Peyer's patch (tissue), 4 donors: ENCODE data around the gene SVIP. TPM values are rescaled to one million over a fixed set of nuclear protein-coding genes. Genes with fewer than 3 reads are reported as not detected.
A peak's percentile ranks its signal among the peaks of the same experiment; 100 is the strongest.

Experiments
- DNase-seq, 3 donors: peaks; one replicate each; pipeline ENCODE4 v3.0.0-alpha.2; 2017 to 2019
- H3K27ac ChIP-seq, 4 donors: fragments of 200-600 bp; sonication (generic); one replicate each; pipeline ENCODE4 v1.5.1; 2016 to 2019
- H3K27me3 ChIP-seq, 2 donors: fragments of 200-600 bp; sonication (generic); one replicate each; pipeline ENCODE4 v1.5.1; 2019
- H3K36me3 ChIP-seq, 3 donors: fragments of 200-600 bp; sonication (generic); one replicate each; pipeline ENCODE4 v1.5.1; 2016 to 2019
- H3K4me1 ChIP-seq, 4 donors: fragments of 200-600 bp; sonication (generic); one replicate each; pipeline ENCODE4 v1.5.1; 2016 to 2019
- H3K4me3 ChIP-seq, 4 donors: fragments of 200-600 bp; sonication (generic); 1 replicate in 3 of 4; 2 replicates in 1 of 4; pipeline ENCODE4 v1.5.1; 2016 to 2019; ENCODE audit warnings: mild to moderate bottlenecking in 1 of 4
- H3K9me3 ChIP-seq, 4 donors: fragments of 200-600 bp; sonication (generic); one replicate each; pipeline ENCODE4 v1.5.1; 2016 to 2019; ENCODE audit warnings: mild to moderate bottlenecking in 1 of 4
- POLR2A ChIP-seq, 2 donors: fragments of 450-650 bp; IDR thresholded peaks; one replicate each; pipeline ENCODE4 v1.5.1; 2017; ENCODE audit warnings: antibody characterized with exemption in 2 of 2, mild to moderate bottlenecking in 2 of 2, moderate library complexity in 2 of 2
- total RNA-seq, 4 donors: library from RNA; depleted of rRNA; stranded (reverse); fragments of >200 nt; gene quantifications; one replicate each; pipeline ENCODE4 v1.1.0, GENCODE V29; 2016
- TF ChIP-seq, protein P1 (sequence below), 6 experiments: fragments of 450-650 bp in 4 of 6; fragments of 200-600 bp in 2 of 6; sonication (generic) in 1 of 6; IDR thresholded peaks; one replicate each; pipeline ENCODE4 v1.5.1; 2017 to 2019; ENCODE audit warnings: antibody characterized with exemption in 6 of 6, mild to moderate bottlenecking in 3 of 6, moderate library complexity in 1 of 6

SVIP gene
- total RNA-seq, 4 donors from 2014 or later = 9.5 to 13.4 (median 12.0) TPM

- no peaks in the 10 kb centered on the region for H3K4me1 ChIP-seq
- no peak overlapping the region for H3K27ac ChIP-seq
- no peak for TF ChIP-seq POLR2A (IDR thresholded peaks at IDR 0.05)
- TF ChIP-seq, protein P1, sequence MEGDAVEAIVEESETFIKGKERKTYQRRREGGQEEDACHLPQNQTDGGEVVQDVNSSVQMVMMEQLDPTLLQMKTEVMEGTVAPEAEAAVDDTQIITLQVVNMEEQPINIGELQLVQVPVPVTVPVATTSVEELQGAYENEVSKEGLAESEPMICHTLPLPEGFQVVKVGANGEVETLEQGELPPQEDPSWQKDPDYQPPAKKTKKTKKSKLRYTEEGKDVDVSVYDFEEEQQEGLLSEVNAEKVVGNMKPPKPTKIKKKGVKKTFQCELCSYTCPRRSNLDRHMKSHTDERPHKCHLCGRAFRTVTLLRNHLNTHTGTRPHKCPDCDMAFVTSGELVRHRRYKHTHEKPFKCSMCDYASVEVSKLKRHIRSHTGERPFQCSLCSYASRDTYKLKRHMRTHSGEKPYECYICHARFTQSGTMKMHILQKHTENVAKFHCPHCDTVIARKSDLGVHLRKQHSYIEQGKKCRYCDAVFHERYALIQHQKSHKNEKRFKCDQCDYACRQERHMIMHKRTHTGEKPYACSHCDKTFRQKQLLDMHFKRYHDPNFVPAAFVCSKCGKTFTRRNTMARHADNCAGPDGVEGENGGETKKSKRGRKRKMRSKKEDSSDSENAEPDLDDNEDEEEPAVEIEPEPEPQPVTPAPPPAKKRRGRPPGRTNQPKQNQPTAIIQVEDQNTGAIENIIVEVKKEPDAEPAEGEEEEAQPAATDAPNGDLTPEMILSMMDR (IDR thresholded peaks at IDR 0.05) = no peak
- no peaks in the 10 kb centered on the region for H3K36me3 ChIP-seq
- no peaks in the 10 kb centered on the region for H3K9me3 ChIP-seq
- no peaks in the 10 kb centered on the region for H3K27me3 ChIP-seq
- DNase-seq = no peak
- H3K4me3 ChIP-seq = no peak overlapping the region
Observed at GRCh38 chr11:22797047-22797446, 32.6 kb downstream of the SVIP start.

GRCh38 chr11:22795914-22796313 is 33.7 kb downstream of the SVIP start:
- no peak overlapping the region for H3K27ac ChIP-seq
- no peak for TF ChIP-seq POLR2A (IDR thresholded peaks at IDR 0.05)
- TF ChIP-seq, protein P1 (IDR thresholded peaks at IDR 0.05) = no peak
- H3K27me3 ChIP-seq = no peaks in the 10 kb centered on the region
- no peaks in the 10 kb centered on the region for H3K4me1 ChIP-seq
- no peak for DNase-seq
- H3K9me3 ChIP-seq = no peaks in the 10 kb centered on the region
- H3K36me3 ChIP-seq = no peaks in the 10 kb centered on the region
- H3K4me3 ChIP-seq = no peak overlapping the region

DNA sequence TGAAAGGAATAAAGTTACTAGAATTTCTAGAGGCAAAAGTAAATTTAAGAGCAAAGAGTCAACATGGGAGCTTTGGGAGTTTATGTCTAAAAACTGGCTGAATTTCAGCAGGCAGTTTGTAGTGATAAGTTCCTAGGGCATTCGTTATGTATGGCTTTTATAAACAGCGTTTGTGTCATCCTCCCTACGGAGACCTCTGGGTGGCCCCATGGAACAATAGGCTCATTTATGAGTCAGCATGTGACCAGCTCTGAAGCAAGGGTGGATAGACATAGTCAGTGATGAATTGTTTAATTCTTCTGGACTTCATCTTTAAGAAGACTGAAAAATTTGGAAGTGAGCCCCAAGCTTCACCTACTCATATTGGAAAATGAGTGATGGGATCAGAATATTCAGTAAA is 37.1 kb downstream of the SVIP start:
- TF ChIP-seq, protein P1 (IDR thresholded peaks at IDR 0.05) = no peak
- TF ChIP-seq POLR2A (IDR thresholded peaks at IDR 0.05) = no peak
- H3K4me1 ChIP-seq = no peaks in the 10 kb centered on the region
- no peaks in the 10 kb centered on the region for H3K36me3 ChIP-seq
- no peak for DNase-seq
- no peaks in the 10 kb centered on the region for H3K9me3 ChIP-seq
- no peaks in the 10 kb centered on the region for H3K27me3 ChIP-seq
- H3K4me3 ChIP-seq = no peak overlapping the region
- no peak overlapping the region for H3K27ac ChIP-seq

DNA sequence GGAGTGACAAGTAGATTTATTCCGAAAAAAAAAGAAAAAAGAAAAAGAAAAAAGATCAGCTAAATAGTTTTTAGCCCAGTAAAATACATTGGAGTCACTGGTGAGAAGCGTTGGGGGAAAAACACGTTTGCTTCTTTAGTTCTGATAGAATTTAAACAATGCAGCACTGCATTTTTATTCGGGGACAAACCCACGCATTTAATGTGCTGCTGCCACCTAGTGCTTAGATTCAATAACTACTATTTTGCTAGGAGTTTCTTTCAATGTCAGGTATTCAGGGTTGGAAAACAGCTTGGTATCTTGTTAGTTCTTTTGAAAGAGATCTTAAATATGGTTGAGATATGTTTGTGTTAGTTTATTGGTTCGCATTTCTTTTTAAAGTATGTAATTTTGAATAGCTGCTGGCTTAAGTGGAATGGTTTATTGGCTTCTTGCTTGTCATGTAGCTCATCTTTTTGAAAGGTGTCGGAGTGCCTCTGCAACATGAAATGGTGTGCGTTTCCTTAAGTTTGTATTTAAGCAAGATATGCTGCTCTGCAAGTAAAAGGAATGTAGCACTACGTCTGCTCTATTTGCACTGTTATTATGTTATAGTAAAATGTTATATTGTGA is 41.9 kb downstream of the SVIP start:
- no peaks in the 10 kb centered on the region for H3K9me3 ChIP-seq
- H3K27ac ChIP-seq = no peak overlapping the region
- no peaks in the 10 kb centered on the region for H3K36me3 ChIP-seq
- DNase-seq = peak in 2 of 3 donors; percentile 15 to 46
- TF ChIP-seq, protein P1 (IDR thresholded peaks at IDR 0.05) = peak in 4 of 6 experiments; percentile 66 to 76 (median 68)
- TF ChIP-seq POLR2A (IDR thresholded peaks at IDR 0.05) = no peak
- no peaks in the 10 kb centered on the region for H3K4me1 ChIP-seq
- H3K27me3 ChIP-seq = no peaks in the 10 kb centered on the region
- H3K4me3 ChIP-seq = no peak overlapping the region

DNA sequence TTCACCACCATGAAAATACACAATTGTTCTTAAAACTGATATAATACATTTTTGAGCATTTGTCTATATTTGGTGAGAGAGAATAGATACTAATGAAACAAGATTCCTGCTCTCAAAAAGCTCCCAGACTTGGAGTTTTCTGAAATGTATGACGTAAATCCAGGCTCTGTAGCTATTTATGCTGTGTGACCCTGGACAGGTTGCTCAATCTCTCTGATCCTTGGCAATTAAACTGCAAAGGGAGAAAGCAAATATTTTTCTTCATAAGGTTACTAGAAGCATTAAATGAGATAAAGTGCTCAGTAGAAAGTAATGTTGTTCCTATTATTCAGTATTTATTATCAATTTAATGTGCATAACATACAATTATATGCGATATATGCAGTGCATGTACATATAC is 42.5 kb downstream of the SVIP start:
- H3K27ac ChIP-seq = no peak overlapping the region
- DNase-seq = no peak
- no peak for TF ChIP-seq POLR2A (IDR thresholded peaks at IDR 0.05)
- TF ChIP-seq, protein P1 (IDR thresholded peaks at IDR 0.05) = no peak

DNA sequence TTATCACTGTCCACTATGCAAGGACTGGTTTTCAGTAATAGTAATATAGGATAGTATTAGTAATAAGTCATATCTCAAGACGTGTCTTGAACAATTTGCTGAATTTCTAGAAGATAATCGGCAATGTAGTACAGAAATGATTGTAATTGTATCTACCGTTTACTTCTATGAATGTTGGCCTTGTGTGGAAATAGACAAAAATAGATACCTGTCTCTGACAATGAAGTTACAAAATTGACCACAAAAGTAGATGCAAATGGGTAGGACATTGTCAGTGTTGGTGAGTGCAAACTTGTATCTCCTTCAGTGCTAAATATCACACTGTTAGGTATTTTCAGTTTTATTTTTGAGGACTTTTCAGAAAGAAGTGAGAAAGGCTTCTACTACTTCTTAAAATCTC is 43.1 kb downstream of the SVIP start:
- no peak overlapping the region for H3K4me3 ChIP-seq
- no peak for DNase-seq
- TF ChIP-seq POLR2A (IDR thresholded peaks at IDR 0.05) = no peak
- TF ChIP-seq, protein P1 (IDR thresholded peaks at IDR 0.05) = no peak
- H3K27me3 ChIP-seq = no peaks in the 10 kb centered on the region
- H3K9me3 ChIP-seq = no peaks in the 10 kb centered on the region
- no peak overlapping the region for H3K27ac ChIP-seq
- no peaks in the 10 kb centered on the region for H3K4me1 ChIP-seq
- H3K36me3 ChIP-seq = no peaks in the 10 kb centered on the region

More for the DNA sequence above, 42.5 kb downstream of the SVIP start:
- H3K4me3 ChIP-seq = no peak overlapping the region
- H3K9me3 ChIP-seq = no peaks in the 10 kb centered on the region
- no peaks in the 10 kb centered on the region for H3K27me3 ChIP-seq
- H3K4me1 ChIP-seq = no peaks in the 10 kb centered on the region
- H3K36me3 ChIP-seq = no peaks in the 10 kb centered on the region
